Stomach (tissue), 4 donors: ENCODE data around the gene CDK17.
A peak's percentile ranks its signal among the peaks of the same experiment; 100 is the strongest.

ENCODE experiments used
- CTCF ChIP-seq, 7 experiments: fragments of 450-650 bp in 4 of 7; fragments of 200-600 bp in 3 of 7; sonication (generic) in 3 of 7; IDR thresholded peaks; one replicate each; pipeline ENCODE4 v1.5.1; 2016 to 2019; ENCODE audit warnings: antibody characterized with exemption in 7 of 7, control low read depth in 2 of 7, mild to moderate bottlenecking in 1 of 7
- POLR2A ChIP-seq, 4 donors: fragments of 450-650 bp; IDR thresholded peaks; one replicate each; pipeline ENCODE4 v1.6.1; 2016; ENCODE audit warnings: antibody characterized with exemption in 4 of 4, control low read depth in 2 of 4, mild to moderate bottlenecking in 1 of 4, moderate library complexity in 1 of 4
- POLR2AphosphoS5 ChIP-seq, 3 donors: sonication (generic); formaldehyde crosslinking; IDR thresholded peaks; one replicate each; pipeline ENCODE4 v1.6.1; 2016; ENCODE audit warnings: antibody characterized with exemption in 3 of 3

- peak in 2 of 7 experiments; percentile 11 to 17 for TF ChIP-seq CTCF (IDR thresholded peaks at IDR 0.05)
- peak in 2 of 3 donors; percentile 48 to 65 for TF ChIP-seq POLR2AphosphoS5 (IDR thresholded peaks at IDR 0.05)
- TF ChIP-seq POLR2A (IDR thresholded peaks at IDR 0.05) = no peak
Observed at GRCh38 chr12:96399120-96399918, 920 bp downstream of the CDK17 start.
